ENCODE results near the gene GSPT1. TPM values are rescaled to one million over a fixed set of nuclear protein-coding genes. Genes with fewer than 3 reads are reported as not detected.

The GSPT1 gene
- total and polyA plus RNA-seq, 3 donors from 2014 or later, result 78.5 to 140 (median 83.9) TPM

GRCh38 chr16:11916524-11917285 lies 949 bp upstream of the GSPT1 start:
- intact Hi-C loops (cut with DNase I; ENCODE audit: low total_unique reads), result no loop called here
- Histone ChIP-seq H3K27me3 (no peaks in the 10 kb centered on the region), H3K36me3 (ENCODE audit: low read depth, missing control alignments) (no peaks in the 10 kb centered on the region), H3K4me1 (peaks cover 28% of the 10 kb centered on the region), H3K27ac (peak overlapping the region; percentile 43 to 77), H3K9me3 (no peaks in the 10 kb centered on the region), H3K4me3 (peak overlapping the region; percentile 61 to 75)
- WGBS, 2 donors, result 51 to 54% methylated on average over 13 of the region's 13 CpGs
- TF ChIP-seq POLR2A (IDR thresholded peaks at IDR 0.05), result no peak
- TF ChIP-seq CTCF (IDR thresholded peaks at IDR 0.05), result no peak
- no peak for DNase-seq

GRCh38 chr16:11915114-11915643 lies 577 bp downstream of the GSPT1 start:
- H3K36me3 ChIP-seq (ENCODE audit: low read depth, missing control alignments), result no peaks in the 10 kb centered on the region
- no peaks in the 10 kb centered on the region for H3K27me3 ChIP-seq
- WGBS, 2 donors, result 0% methylated on average over 40 of the region's 79 CpGs; no CpG with 5 or more reads in 1 of the 2 donors
- H3K4me1 ChIP-seq, result peaks cover 39% of the 10 kb centered on the region
- H3K9me3 ChIP-seq, result no peaks in the 10 kb centered on the region
- peak overlapping the region; percentile 75 to 100 for H3K4me3 ChIP-seq
- peak; percentile 46 for DNase-seq
- H3K27ac ChIP-seq, result peak overlapping the region; percentile 81 to 94
- intact Hi-C loops (cut with DNase I; ENCODE audit: low total_unique reads), result no loop called here
- TF ChIP-seq POLR2A (IDR thresholded peaks at IDR 0.05) (no peak), CTCF (IDR thresholded peaks at IDR 0.05) (peak in 1 of 3 experiments; percentile 5)

- TF ChIP-seq POLR2A (IDR thresholded peaks at IDR 0.05) (no peak), CTCF (IDR thresholded peaks at IDR 0.05) (no peak)
- intact Hi-C loops (cut with DNase I; ENCODE audit: low total_unique reads), result no loop called here
- Histone ChIP-seq H3K27me3 (no peaks in the 10 kb centered on the region), H3K4me1 (peaks cover 43% of the 10 kb centered on the region), H3K9me3 (no peaks in the 10 kb centered on the region), H3K27ac (peak overlapping the region; percentile 81 to 94), H3K36me3 (ENCODE audit: low read depth, missing control alignments) (no peaks in the 10 kb centered on the region), H3K4me3 (peak overlapping the region; percentile 75 to 100)
- 2 to 5% methylated on average over 20 to 30 of the region's 30 CpGs for WGBS, 2 donors
- peak; percentile 69 for DNase-seq
Observed at GRCh38 chr16:11914210-11915113, 1.3 kb downstream of the GSPT1 start.

- intact Hi-C loops (cut with DNase I; ENCODE audit: low total_unique reads), result no loop called here
- peaks cover 43% of the 10 kb centered on the region for H3K4me1 ChIP-seq
Observed at GRCh38 chr16:11913425-11914079, 2.2 kb downstream of the GSPT1 start.

More at GRCh38 chr16:11913425-11914079, 2.2 kb downstream of the GSPT1 start:
- H3K36me3 ChIP-seq (ENCODE audit: low read depth, missing control alignments), result no peaks in the 10 kb centered on the region
- TF ChIP-seq POLR2A (IDR thresholded peaks at IDR 0.05), result no peak
- H3K27me3 ChIP-seq, result no peaks in the 10 kb centered on the region
- H3K4me3 ChIP-seq, result peak overlapping the region in 1 of 2 donors; percentile 75
- no peaks in the 10 kb centered on the region for H3K9me3 ChIP-seq
- WGBS, 2 donors, result 47 to 55% methylated on average over 12 of the region's 12 CpGs
- no peak for DNase-seq
- peak overlapping the region in 1 of 2 donors; percentile 81 for H3K27ac ChIP-seq

Measured in testis (tissue), 3 donors.